CD4-positive, alpha-beta T cell treated with Interleukin-15 for 1 hour (primary cell): ENCODE results near the gene LRRC7.

Experiments
- DNase-seq: peaks from one replicate; pipeline ENCODE4 v3.0.0-alpha.2; 2020

The LRRC7 gene

GRCh38 chr1:69567652-69568420 is at the start of gene LRRC7:
LRRC7 (plus strand) TSS chr1:69567922; CDS start chr1:69568640, 718 bp downstream.
- DNase-seq: no peak

- no peak for DNase-seq
Measured at GRCh38 chr1:69519006-69519405, 48.7 kb upstream of the LRRC7 start.

- no peak for DNase-seq
Measured at GRCh38 chr1:69520326-69520725, 47.4 kb upstream of the LRRC7 start.

GRCh38 chr1:69523032-69523431 is 44.7 kb upstream of the LRRC7 start:
- DNase-seq: no peak

- no peak for DNase-seq
Measured at GRCh38 chr1:69523461-69523860, 44.3 kb upstream of the LRRC7 start.

- no peak for DNase-seq
Measured at GRCh38 chr1:69524015-69524414, 43.7 kb upstream of the LRRC7 start.

- DNase-seq: no peak
Measured at GRCh38 chr1:69527273-69527672, 40.4 kb upstream of the LRRC7 start.

GRCh38 chr1:69528376-69528775 is 39.3 kb upstream of the LRRC7 start:
- no peak for DNase-seq

GRCh38 chr1:69533343-69533742 is 34.4 kb upstream of the LRRC7 start:
- DNase-seq: no peak

- no peak for DNase-seq
Measured at GRCh38 chr1:69534829-69535228, 32.9 kb upstream of the LRRC7 start.

- DNase-seq: no peak
Measured at GRCh38 chr1:69535490-69535889, 32.2 kb upstream of the LRRC7 start.

- no peak for DNase-seq
Measured at GRCh38 chr1:69540052-69540451, 27.7 kb upstream of the LRRC7 start.

- no peak for DNase-seq
Measured at GRCh38 chr1:69551476-69552324, 16.0 kb upstream of the LRRC7 start.

GRCh38 chr1:69553726-69554125 is 14.0 kb upstream of the LRRC7 start:
- no peak for DNase-seq

- DNase-seq: no peak
Measured at GRCh38 chr1:69568421-69569174, 876 bp downstream of the LRRC7 start.

- no peak for DNase-seq
Measured at GRCh38 chr1:69569175-69569541, 1.4 kb downstream of the LRRC7 start.

GRCh38 chr1:69569576-69570328 is 2.0 kb downstream of the LRRC7 start:
- no peak for DNase-seq

GRCh38 chr1:69570356-69570755 is 2.6 kb downstream of the LRRC7 start:
- DNase-seq: no peak

GRCh38 chr1:69572921-69573320 is 5.2 kb downstream of the LRRC7 start:
- DNase-seq: no peak

GRCh38 chr1:69573911-69574310 is 6.2 kb downstream of the LRRC7 start:
- no peak for DNase-seq

- no peak for DNase-seq
Measured at GRCh38 chr1:69585666-69586065, 17.9 kb downstream of the LRRC7 start.

- DNase-seq: no peak
Measured at GRCh38 chr1:69587391-69587790, 19.7 kb downstream of the LRRC7 start.

- DNase-seq: no peak
Measured at GRCh38 chr1:69589799-69590198, 22.1 kb downstream of the LRRC7 start.
